ENCODE data around the gene TRIM33. TPM values are rescaled to one million over a fixed set of nuclear protein-coding genes. Genes with fewer than 3 reads are reported as not detected.
"Not testable (repeated sequence)": the region's sequence is repeated elsewhere in the genome, so short reads cannot be mapped to it uniquely, and the experiment has no call there.

The TRIM33 gene
- total RNA-seq, 2 donors from 2014 or later: 15.7 to 17.9 TPM

DNA sequence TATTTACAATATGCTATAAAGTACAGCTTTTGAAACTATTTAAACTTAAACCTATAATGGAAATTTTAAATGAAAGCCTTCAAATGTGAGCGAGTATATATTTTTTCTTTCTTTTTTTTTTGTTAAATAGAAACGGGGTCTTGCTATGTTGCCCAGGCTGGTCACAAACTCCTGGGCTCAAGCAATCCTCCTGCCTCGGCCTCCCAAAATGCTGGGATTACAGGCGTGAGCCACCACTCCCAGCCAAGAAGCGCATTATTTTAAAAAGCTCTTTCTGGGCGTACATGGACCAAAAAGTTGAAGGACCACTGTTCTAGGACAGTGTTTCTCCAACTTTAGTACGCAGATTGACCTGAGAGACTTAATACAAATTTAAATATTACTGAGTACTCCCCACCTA lies 87.5 kb downstream of the TRIM33 start:
- Histone ChIP-seq H3K27ac (no peak overlapping the region), H3K36me3 (peaks cover 64% of the 10 kb centered on the region), H3K27me3 (no peaks in the 10 kb centered on the region), H3K4me3 (no peak overlapping the region), H3K9me3 (no peaks in the 10 kb centered on the region), H3K4me1 (no peaks in the 10 kb centered on the region)
- TF ChIP-seq, protein P1, sequence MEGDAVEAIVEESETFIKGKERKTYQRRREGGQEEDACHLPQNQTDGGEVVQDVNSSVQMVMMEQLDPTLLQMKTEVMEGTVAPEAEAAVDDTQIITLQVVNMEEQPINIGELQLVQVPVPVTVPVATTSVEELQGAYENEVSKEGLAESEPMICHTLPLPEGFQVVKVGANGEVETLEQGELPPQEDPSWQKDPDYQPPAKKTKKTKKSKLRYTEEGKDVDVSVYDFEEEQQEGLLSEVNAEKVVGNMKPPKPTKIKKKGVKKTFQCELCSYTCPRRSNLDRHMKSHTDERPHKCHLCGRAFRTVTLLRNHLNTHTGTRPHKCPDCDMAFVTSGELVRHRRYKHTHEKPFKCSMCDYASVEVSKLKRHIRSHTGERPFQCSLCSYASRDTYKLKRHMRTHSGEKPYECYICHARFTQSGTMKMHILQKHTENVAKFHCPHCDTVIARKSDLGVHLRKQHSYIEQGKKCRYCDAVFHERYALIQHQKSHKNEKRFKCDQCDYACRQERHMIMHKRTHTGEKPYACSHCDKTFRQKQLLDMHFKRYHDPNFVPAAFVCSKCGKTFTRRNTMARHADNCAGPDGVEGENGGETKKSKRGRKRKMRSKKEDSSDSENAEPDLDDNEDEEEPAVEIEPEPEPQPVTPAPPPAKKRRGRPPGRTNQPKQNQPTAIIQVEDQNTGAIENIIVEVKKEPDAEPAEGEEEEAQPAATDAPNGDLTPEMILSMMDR (IDR thresholded peaks at IDR 0.05): no peak
- DNase-seq (ENCODE audit: low spot score): no peak

DNA sequence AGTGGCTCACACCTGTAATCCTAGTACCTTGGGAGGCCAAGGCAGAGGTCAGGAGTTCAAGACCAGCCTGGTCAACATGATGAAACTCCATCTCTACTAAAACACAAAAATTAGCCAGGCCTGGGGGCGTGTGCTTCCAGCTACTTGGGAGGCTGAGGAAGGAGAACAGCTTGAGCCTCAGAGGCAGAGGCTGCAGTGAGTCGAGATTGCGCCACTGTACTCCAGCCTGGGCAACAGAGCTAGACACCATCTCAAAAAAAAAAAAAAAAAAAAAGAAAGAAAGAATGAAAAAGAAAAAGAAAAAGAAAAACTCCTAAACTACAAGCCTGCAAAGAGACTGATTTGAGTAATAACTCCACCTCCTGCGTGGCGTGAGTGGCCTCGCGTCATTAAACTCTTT lies 92.1 kb downstream of the TRIM33 start:
- not testable (repeated sequence) for H3K27me3 ChIP-seq; H3K27ac ChIP-seq; DNase-seq (ENCODE audit: low spot score); H3K4me3 ChIP-seq; H3K9me3 ChIP-seq; H3K4me1 ChIP-seq
- H3K36me3 ChIP-seq: peaks cover 57% of the 10 kb centered on the region

DNA sequence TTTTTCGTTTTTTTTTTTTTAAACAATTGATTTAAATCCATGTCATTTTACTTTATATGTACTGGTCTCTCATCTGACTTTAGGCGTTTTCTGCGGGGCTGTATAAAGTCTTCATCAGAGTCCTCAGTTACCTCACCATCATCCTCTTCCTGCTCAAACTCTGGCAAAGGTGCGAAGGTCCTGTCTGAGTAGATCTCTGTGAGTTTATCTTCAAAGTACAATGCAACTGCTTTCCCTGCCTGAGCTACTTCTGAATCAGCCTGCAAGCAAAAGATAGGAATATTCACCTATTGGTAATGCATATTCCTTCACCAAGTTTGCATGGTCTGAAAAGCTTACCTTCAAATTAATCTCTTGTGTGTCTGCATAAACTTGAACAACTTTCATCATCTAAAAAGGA lies 113.4 kb downstream of the TRIM33 start:
- Histone ChIP-seq H3K9me3 (no peaks in the 10 kb centered on the region), H3K4me1 (no peaks in the 10 kb centered on the region), H3K36me3 (peaks cover 21% of the 10 kb centered on the region), H3K4me3 (no peak overlapping the region), H3K27ac (no peak overlapping the region), H3K27me3 (no peaks in the 10 kb centered on the region)
- no peak for DNase-seq (ENCODE audit: low spot score)
- TF ChIP-seq, protein P1 (IDR thresholded peaks at IDR 0.05): no peak

DNA sequence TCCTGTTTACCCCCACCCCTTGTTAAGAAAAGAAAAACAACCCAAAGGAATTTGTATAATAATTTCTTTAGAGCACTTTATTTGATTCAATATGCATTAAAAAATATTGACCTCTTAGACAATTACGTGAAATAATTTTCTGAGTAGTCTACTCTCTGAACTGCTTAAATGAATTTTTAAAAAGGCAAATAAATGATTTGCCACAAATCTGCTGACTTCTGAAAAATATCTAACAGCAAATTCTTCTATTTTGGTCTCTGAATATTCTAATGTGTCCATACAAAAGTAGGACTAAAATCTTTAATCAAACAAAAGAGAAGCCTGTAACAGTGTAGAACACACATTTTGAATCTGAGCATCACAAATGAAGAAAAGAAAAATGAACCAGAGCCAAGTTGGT lies 115.1 kb downstream of the TRIM33 start:
- Histone ChIP-seq H3K4me3 (no peak overlapping the region), H3K27me3 (no peaks in the 10 kb centered on the region), H3K4me1 (no peaks in the 10 kb centered on the region), H3K27ac (no peak overlapping the region), H3K36me3 (peaks cover 17% of the 10 kb centered on the region), H3K9me3 (no peaks in the 10 kb centered on the region)
- DNase-seq (ENCODE audit: low spot score): no peak
- TF ChIP-seq, protein P1 (IDR thresholded peaks at IDR 0.05): no peak

DNA sequence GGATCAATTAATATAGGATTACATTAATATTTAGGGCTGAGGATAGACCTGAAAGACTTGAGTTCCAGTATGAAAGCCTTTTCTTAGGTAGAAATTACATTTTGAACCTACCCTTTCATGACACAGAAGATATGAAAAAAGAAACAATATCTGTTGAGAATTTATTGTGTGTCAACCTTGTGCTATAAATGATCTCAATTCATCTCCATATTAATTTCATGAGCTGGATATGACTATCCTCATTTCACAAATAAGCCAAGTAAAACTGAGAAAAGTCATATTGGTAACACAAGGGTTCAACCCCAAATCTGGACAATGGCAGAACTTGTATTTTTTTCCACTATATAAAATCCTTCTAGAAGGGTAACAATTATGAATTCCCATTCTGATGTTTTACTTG lies 120.0 kb downstream of the TRIM33 start:
- Histone ChIP-seq H3K36me3 (peaks cover 11% of the 10 kb centered on the region), H3K4me3 (no peak overlapping the region), H3K27ac (no peak overlapping the region), H3K9me3 (peaks cover 0 to under 1% of the 10 kb centered on the region in 2 donors), H3K4me1 (no peaks in the 10 kb centered on the region), H3K27me3 (no peaks in the 10 kb centered on the region)
- no peak for DNase-seq (ENCODE audit: low spot score)
- TF ChIP-seq, protein P1 (IDR thresholded peaks at IDR 0.05): no peak

DNA sequence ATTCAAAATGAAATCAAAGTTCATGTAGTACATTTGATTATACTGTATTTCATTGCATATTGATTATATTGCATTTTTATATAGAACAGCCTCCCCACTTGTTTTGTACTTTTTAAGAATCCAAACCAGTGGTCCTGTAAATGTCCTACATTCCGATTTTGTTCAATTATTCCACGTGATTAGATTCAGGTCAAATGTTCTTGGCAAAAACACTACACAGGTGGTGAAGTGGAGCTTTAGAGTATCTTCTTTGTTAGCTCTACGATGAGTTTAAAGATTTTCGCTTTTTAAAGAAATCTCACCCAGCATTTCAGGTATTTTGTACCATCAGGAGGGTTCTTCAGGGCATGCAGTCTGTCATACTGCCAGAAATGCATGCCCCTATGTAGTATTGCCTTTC lies 120.6 kb downstream of the TRIM33 start:
- no peak for DNase-seq (ENCODE audit: low spot score)
- H3K9me3 ChIP-seq: peaks cover 0 to 6% of the 10 kb centered on the region in 2 donors
- H3K27ac ChIP-seq: no peak overlapping the region
- no peaks in the 10 kb centered on the region for H3K27me3 ChIP-seq
- TF ChIP-seq, protein P1 (IDR thresholded peaks at IDR 0.05): no peak
- no peaks in the 10 kb centered on the region for H3K4me1 ChIP-seq
- H3K4me3 ChIP-seq: no peak overlapping the region
- H3K36me3 ChIP-seq: peaks cover 11% of the 10 kb centered on the region

All from right atrium auricular region (tissue), 2 donors.